T-helper 2 cell (primary cell): ENCODE measurements around the gene PTPRN2.
"Not testable (repeated sequence)": the region's sequence is repeated elsewhere in the genome, so short reads cannot be mapped to it uniquely, and the experiment has no call there.

Experiments
- DNase-seq, 5 experiments: peaks; one replicate each; pipeline versions ENCODE4 v3.0.0 to v3.0.0-alpha.2; 2012 to 2022

Gene PTPRN2

GRCh38 chr7:157753713-157754415, 833.8 kb downstream of the PTPRN2 start:
- no peak for DNase-seq

GRCh38 chr7:157752832-157753291, 834.8 kb downstream of the PTPRN2 start:
- DNase-seq: no peak

GRCh38 chr7:157751951-157752673, 835.5 kb downstream of the PTPRN2 start:
- DNase-seq: no peak

GRCh38 chr7:157751406-157751805, 836.2 kb downstream of the PTPRN2 start:
- DNase-seq: no peak

GRCh38 chr7:157750291-157750690, 837.3 kb downstream of the PTPRN2 start:
- no peak for DNase-seq

GRCh38 chr7:157745721-157746709, 841.6 kb downstream of the PTPRN2 start:
- no peak for DNase-seq

GRCh38 chr7:157744786-157745601, 842.6 kb downstream of the PTPRN2 start:
- DNase-seq: no peak

GRCh38 chr7:157743781-157744525, 843.7 kb downstream of the PTPRN2 start:
- DNase-seq: no peak

GRCh38 chr7:157740251-157740798, 847.3 kb downstream of the PTPRN2 start:
- DNase-seq: no peak

GRCh38 chr7:157739650-157740049, 848.0 kb downstream of the PTPRN2 start:
- no peak for DNase-seq

GRCh38 chr7:157739031-157739430, 848.6 kb downstream of the PTPRN2 start:
- DNase-seq: no peak

- no peak for DNase-seq
Observed at GRCh38 chr7:157738066-157738460, 849.6 kb downstream of the PTPRN2 start.

- DNase-seq: no peak
Observed at GRCh38 chr7:157737151-157738065, 850.2 kb downstream of the PTPRN2 start.

GRCh38 chr7:157736341-157736740, 851.3 kb downstream of the PTPRN2 start:
- DNase-seq: no peak

- DNase-seq: no peak
Observed at GRCh38 chr7:157735826-157736225, 851.8 kb downstream of the PTPRN2 start.

GRCh38 chr7:157734676-157735640, 852.7 kb downstream of the PTPRN2 start:
- DNase-seq: no peak

- DNase-seq: not testable (repeated sequence)
Observed at GRCh38 chr7:157733760-157734395, 853.7 kb downstream of the PTPRN2 start.

- peak in 1 of 5 experiments; percentile 5 for DNase-seq
Observed at GRCh38 chr7:157731126-157731525, 856.5 kb downstream of the PTPRN2 start.
